GM12872 (cell line): ENCODE results near the gene PPT2.

Source experiments
- TF ChIP-seq, protein P1 (sequence below): IDR thresholded peaks from 3 replicates; pipeline ENCODE4 v1.5.1; 2011; ENCODE audit warnings: low read depth, mild to moderate bottlenecking, low read length, moderate library complexity; ENCODE audit not compliant: insufficient read depth

Gene PPT2

DNA sequence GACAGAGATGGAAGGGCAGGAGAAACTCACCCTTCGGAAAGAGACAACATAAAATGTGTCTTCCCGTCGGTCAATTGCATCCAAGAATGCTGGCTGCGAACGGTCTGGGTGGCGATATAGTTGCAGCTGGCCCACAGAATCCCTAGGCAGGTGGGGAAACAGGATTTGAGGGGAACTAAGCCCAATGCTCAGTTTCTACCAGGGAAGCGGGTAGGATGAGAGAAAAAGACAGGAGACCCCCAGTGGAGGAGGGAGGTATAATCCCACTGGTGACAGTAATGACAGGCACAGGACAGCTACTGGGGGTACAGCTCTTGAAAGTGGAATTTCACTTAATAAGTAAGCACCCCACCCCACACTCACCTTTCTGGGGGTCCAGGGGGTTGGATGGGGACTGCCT is 37.3 kb upstream of the PPT2 start:
- TF ChIP-seq, protein P1, sequence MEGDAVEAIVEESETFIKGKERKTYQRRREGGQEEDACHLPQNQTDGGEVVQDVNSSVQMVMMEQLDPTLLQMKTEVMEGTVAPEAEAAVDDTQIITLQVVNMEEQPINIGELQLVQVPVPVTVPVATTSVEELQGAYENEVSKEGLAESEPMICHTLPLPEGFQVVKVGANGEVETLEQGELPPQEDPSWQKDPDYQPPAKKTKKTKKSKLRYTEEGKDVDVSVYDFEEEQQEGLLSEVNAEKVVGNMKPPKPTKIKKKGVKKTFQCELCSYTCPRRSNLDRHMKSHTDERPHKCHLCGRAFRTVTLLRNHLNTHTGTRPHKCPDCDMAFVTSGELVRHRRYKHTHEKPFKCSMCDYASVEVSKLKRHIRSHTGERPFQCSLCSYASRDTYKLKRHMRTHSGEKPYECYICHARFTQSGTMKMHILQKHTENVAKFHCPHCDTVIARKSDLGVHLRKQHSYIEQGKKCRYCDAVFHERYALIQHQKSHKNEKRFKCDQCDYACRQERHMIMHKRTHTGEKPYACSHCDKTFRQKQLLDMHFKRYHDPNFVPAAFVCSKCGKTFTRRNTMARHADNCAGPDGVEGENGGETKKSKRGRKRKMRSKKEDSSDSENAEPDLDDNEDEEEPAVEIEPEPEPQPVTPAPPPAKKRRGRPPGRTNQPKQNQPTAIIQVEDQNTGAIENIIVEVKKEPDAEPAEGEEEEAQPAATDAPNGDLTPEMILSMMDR, result peak; percentile 52; the same call in 2 of the 3 replicates

DNA sequence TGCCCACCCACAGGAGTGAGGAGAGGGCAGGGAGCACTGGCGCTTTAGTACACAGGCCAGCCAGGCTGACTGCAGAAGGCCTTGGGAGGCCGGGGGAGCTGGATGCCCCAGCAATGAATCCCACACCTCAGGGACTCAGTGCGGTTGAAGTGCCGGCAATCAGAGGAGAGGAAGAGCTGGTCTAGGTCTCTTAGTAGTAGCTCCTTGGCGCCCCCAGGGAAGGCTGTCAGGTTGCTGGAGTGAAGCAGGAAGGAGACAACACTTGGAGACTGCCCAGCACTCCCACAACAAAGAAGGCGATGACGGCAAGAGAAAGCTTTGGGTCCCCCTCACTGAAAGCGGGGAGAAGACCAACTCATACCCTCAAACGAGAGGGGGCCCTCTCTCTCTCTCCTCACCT is 36.5 kb upstream of the PPT2 start:
- TF ChIP-seq, protein P1, result no peak

DNA sequence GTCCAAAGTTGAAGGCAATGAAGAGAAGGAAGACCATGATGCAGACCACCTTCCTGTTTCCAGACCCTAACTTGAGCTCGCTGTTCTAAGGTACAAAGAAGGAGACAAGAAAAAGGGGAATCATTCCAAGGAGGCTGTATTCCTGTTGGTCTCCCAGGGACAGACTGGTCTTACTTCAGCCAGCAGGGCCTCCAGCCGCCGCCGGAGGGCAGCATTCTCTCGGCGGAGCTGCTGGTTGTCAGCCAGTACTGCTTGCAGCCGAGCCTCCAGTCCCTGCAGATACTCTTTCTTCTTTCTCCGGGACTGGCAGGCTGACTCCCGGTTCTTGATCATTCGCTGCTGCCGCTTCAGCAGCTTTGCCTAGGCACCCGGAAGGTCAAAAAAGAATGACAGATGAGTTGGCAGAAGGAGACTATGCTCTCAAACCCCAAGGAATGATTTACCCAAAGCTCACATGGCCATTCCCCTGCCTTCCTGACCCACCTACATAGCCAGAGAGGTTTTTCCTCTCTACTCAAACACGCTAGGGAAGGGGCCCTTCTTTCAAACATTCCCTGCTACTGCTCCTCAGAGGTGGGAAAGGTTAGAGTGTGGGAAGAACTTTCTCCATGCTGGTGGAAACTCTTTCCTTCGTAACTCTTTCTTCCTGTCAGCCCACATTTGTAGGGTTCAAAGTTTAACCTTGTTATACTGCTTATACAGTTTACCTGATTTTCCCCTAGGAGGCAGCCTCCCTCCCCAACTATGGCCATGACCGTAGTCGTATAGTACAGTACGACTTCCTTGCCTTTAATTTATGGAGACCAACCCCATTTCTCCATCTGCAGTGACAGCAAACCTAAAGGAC is 34.9 kb upstream of the PPT2 start:
- TF ChIP-seq, protein P1, result peak; percentile 98

DNA sequence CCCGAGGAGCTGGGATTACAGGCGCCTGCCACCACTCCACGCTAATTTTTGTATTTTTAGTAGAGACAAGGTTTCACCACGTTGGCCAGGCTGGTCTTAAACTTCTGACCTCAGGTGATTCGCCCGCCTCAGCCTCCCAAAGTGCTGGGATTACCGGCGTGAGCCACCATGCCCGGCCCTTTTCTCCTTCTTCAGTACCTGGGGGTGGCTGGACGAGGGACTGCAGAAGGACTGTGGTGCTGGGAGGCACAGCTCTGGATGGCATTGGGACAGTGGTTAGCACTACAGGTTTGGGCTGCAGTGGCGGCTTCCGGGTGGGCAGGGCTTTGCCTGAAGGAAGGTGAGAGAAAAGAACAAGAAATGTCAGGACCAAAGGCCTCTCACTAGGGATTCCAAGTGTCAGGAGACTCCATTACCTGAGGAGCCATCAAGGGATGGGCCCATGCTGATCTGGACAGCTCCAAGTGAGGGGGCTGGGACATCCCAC is 33.3 kb upstream of the PPT2 start:
- TF ChIP-seq, protein P1, result no peak

DNA sequence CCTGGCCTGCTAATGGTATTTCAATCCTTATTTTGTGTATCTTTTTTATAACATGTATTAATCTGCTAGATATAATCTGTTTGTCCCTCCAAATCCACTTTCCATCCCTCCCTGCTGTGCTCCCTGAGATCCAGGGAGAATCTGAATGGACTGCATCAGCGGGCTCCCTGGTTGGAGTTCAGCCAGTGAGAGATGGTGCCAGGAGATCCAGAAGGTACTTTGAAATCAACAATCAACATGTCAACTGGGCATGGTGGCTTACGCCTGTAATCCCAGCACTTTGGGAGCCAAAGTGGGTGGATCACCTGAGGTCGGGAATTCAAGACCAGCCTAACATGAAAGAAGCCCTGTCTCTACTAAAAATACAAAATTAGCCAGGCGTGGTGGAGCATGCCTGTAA is 30.3 kb upstream of the PPT2 start:
- TF ChIP-seq, protein P1, result no peak

DNA sequence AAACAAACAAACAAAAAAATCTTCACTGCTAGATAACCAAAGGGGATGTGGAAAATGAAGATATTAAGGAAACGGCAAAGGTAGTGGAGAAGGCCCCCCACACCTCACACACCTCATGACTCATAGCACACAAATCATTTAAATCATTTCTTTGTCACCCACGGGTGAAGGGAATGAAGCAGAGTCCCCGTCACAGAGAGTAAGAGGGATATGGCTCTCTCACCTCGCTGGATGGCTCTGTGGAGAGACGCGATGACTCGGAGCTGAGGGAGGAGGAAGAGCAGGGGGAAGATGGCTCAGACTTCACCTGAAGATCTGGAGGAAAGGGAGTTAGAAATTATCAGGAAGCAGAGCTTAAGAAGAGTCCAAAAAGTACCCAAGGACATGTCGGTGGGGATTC is 27.1 kb upstream of the PPT2 start:
- TF ChIP-seq, protein P1, result no peak

DNA sequence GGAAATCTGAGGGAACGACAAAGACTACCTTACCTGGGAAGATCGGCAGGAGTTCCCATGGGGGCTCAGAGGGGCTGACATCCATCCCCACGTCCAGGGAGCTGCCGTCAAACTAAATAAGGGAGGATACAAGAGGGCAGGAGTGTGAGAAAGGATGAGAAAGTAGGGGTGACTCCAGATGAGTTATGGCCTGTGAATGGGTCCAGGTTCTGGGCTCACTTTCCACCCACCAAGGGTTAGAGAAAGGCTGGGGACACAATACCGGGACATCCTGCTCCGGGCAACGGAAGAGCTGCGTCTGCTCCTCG is 26.6 kb upstream of the PPT2 start:
- TF ChIP-seq, protein P1, result no peak
